Activated CD8-positive, alpha-beta memory T cell treated with anti-CD3 and anti-CD28 coated beads for 24 hours (primary cell): ENCODE data around the gene MADCAM1.
A peak's percentile ranks its signal among the peaks of the same experiment; 100 is the strongest.

ENCODE experiments used
- DNase-seq: peaks from one replicate; pipeline ENCODE4 v3.0.0-alpha.2; 2020

Gene MADCAM1

DNA sequence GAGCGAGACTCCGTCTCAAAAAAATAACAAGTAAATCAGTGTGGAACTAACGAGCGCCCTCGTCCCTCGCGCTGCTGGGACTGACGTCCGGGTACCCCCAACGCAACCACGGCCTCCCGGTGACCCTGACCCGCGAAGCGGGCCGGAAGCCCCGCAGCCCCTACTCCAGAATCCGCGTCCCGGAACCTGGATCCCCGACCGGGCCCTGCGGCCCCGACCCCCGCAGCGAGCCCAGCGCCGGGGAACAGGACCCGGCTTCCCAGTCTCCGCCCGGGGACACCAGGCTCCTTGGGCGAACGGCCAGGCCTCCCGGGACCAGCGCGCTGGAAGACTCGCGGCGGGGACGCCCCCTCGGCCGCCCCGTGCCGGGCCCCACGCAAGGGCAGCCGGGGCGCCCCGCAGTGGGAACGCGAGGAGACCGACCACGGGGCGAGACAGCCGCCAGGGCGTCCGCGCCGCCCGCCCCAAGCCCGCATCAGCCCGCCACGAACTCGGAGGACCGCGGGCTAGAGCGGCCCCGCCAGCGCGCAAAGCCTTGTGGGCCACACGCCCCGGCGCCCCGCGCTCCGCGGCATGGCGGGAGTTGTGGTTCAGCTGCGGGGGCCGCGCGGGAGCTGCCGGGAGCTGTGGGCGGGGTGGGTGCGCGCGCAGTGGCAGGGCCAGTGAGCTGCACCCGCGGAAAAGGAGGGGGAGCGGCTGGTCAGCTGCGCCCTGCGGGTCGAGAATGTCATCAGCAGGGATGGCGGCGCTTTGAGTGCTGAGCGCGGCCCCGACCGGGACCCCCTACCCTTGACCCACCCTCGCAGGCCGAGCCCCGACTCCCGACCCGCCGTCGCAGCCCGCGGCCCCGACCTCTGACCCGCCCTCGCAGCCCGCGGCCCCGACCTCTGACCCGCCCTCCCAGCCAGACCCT is 7.5 kb upstream of the MADCAM1 start:
- DNase-seq, result peak; percentile 97

GRCh38 chr19:489418-490196 is 6.7 kb upstream of the MADCAM1 start:
- DNase-seq, result peak; percentile 70

DNA sequence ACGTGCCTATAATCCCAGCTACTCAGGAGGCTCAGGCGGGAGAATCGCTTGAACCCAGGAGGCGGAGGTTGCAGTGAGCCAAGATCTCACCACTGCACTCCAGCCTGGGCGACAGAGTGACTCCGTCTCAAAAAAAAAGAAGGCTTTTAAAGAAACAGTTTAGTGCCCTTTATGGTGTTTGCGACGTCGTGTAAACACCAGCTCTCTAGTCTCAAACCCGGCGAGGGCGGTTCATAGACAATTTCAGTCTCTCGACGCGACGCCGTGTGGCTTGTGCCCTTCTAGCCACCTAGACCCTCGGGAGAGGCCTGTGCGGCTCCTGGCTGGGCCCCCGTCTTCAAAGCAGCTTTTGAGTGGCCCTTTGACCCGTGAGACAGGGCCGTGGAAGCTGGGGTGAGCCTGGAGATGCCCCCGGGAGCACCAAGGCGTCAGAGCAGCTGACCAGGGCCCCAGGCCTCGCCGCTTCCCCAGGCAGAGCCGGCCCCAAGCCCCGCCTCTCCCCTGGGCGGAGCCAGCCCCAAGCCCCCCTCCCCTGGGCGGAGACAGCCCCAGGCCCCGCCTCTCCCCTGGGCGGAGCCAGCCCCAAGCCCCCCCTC is 5.0 kb upstream of the MADCAM1 start:
- DNase-seq, result no peak

DNA sequence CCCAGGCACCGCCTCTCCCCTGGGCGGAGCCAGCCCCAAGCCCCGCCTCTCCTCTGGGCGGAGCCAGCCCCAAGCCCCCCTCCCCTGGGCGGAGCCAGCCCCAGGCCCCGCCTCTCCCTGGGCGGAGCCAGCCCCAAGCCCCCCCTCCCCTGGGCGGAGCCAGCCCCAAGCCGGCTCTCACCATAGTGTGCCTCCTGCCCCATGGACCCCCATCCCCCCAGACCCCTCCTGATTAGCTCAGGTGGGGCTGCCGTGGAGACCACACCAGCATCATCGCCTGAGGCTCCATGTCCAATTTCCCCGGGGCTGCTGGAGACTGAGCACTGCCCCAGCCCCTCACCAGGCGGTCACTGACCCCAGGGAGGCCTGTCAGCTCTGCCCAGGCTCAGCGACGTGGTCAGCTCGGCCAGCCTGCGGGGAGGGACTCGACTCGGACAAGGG is 4.2 kb upstream of the MADCAM1 start:
- DNase-seq, result no peak

- DNase-seq, result no peak
Observed at GRCh38 chr19:493391-494170, 2.7 kb upstream of the MADCAM1 start.

- DNase-seq, result no peak
Observed at GRCh38 chr19:494171-495080, 1.9 kb upstream of the MADCAM1 start.

DNA sequence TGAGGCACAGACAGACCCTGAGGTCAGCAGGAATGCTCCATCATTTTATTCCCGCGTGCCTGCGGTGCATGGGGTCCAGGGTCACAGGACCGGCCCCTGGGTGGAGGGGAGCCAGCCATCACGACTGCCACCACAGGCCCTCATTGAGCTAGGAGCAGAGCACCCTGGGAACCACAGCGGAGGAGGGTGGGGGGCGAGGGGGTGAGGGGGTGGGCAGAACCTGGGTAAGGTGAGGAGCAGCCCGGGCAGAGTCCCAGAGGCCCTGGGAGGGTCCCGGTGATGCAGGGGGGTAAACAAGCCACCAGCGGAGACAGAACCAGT is 1.2 kb upstream of the MADCAM1 start:
- DNase-seq, result no peak

- peak; percentile 72 for DNase-seq
Observed at GRCh38 chr19:495402-496111, 729 bp upstream of the MADCAM1 start.

GRCh38 chr19:496986-497385 is 700 bp downstream of the MADCAM1 start:
- no peak for DNase-seq

DNA sequence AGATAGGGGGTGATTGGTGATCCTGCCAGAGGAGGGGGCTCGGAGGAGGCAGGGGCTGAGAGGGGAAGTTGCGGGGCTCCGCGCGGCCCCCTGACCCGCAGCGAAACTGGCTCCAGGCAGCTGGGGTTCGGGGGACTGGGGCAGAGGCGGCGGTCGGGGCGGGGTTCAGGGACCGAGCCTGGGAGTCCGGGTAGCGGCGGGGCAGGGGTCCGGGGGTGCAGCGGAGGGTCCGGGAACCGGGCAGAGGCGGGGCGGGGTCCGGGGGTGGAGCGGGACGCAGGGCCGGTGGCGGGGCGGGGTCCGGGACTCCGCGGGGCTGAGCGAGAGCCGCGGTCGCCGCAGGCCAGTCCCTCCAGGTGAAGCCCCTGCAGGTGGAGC is 1.2 kb downstream of the MADCAM1 start:
- DNase-seq, result no peak

- DNase-seq, result no peak
Observed at GRCh38 chr19:497869-498510, 1.7 kb downstream of the MADCAM1 start.

GRCh38 chr19:498511-498891 is 2.2 kb downstream of the MADCAM1 start:
- no peak for DNase-seq

- DNase-seq, result no peak
Observed at GRCh38 chr19:498977-499623, 2.8 kb downstream of the MADCAM1 start.

- no peak for DNase-seq
Observed at GRCh38 chr19:501646-502045, 5.4 kb downstream of the MADCAM1 start.

DNA sequence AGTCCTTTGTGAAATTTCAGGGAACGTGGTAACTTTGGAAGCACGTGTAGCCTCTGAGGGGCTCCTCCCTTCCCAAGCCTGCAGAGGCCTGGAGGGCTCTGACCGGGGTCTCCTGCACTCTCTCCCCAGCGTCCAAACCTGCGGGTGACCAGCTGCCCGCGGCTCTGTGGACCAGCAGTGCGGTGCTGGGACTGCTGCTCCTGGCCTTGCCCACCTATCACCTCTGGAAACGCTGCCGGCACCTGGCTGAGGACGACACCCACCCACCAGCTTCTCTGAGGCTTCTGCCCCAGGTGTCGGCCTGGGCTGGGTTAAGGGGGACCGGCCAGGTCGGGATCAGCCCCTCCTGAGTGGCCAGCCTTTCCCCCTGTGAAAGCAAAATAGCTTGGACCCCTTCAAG is 8.3 kb downstream of the MADCAM1 start:
- no peak for DNase-seq

GRCh38 chr19:506404-507285 is 10.4 kb downstream of the MADCAM1 start:
- peak; percentile 98 for DNase-seq

DNA sequence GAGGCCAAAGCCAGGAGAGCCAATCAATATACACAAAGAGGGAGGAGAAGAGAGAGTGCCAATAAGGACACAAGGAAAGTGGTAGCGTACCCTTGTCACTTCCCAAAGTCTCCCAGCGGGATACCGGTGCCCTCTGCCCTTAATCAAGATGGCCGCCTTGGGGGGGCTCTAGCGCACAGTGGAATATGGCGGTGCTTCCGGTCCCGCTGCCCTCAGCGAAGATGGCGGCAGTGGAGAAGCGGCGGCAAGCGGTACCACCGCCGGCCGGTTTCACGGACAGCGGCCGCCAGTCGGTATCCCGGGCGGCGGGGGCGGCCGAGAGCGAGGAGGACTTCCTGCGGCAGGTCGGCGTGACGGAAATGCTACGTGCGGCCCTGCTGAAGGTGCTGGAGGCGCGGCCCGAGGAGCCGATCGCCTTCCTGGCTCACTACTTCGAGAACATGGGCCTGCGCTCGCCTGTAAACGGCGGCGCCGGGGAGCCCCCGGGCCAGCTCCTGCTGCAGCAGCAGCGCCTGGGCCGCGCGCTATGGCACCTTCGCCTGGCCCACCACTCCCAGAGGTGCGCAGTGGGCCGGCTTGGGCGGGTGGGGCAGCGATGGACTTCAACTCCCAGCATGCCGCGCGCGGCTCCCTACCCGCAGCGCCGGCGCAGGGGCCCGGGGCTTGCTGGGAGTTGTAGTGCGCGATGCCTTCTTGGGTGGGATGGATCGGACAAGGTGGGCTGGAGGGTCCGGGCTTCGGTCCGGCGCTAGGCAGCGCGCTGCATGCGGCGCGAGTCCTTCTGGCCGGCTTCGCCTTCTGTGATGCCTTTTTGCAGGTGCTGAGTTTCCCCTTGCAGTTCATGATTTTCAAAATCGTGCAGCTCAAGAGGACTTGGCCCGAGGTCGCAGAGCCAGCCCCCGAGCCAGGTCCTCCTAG is 11.3 kb downstream of the MADCAM1 start, which contains the start of gene TPGS1:
TPGS1 (plus strand) TSS at position 212 of the 918 bp plus-strand sequence; CDS start at position 222, 10 bp downstream.
- DNase-seq, result peak; percentile 94
